Measurements from ENCODE around the gene NFAM1. TPM values are rescaled to one million over a fixed set of nuclear protein-coding genes. Genes with fewer than 3 reads are reported as not detected.

NFAM1 gene
- total and polyA plus RNA-seq, 2 of the 13 experiments (the other 11 are each of a cell fraction or from before 2014, with no cell fraction given), result 0.03 TPM; not detected in 1

- TF ChIP-seq, protein P1, sequence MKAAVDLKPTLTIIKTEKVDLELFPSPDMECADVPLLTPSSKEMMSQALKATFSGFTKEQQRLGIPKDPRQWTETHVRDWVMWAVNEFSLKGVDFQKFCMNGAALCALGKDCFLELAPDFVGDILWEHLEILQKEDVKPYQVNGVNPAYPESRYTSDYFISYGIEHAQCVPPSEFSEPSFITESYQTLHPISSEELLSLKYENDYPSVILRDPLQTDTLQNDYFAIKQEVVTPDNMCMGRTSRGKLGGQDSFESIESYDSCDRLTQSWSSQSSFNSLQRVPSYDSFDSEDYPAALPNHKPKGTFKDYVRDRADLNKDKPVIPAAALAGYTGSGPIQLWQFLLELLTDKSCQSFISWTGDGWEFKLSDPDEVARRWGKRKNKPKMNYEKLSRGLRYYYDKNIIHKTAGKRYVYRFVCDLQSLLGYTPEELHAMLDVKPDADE (CRISPR knock-in tag; IDR thresholded peaks at IDR 0.05), result no peak
- TF ChIP-seq ZNF850 (CRISPR knock-in tag; conservative IDR thresholded peaks at IDR 0.05), result no peak
- TF ChIP-seq, protein P2, sequence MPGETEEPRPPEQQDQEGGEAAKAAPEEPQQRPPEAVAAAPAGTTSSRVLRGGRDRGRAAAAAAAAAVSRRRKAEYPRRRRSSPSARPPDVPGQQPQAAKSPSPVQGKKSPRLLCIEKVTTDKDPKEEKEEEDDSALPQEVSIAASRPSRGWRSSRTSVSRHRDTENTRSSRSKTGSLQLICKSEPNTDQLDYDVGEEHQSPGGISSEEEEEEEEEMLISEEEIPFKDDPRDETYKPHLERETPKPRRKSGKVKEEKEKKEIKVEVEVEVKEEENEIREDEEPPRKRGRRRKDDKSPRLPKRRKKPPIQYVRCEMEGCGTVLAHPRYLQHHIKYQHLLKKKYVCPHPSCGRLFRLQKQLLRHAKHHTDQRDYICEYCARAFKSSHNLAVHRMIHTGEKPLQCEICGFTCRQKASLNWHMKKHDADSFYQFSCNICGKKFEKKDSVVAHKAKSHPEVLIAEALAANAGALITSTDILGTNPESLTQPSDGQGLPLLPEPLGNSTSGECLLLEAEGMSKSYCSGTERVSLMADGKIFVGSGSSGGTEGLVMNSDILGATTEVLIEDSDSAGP (CRISPR knock-in tag; IDR thresholded peaks at IDR 0.05; ENCODE audit: borderline replicate concordance), result no peak
These were observed 63.6 kb downstream of the NFAM1 start (continued) for GRCh38 chr22:42368379-42369249.

GRCh38 chr22:42367980-42368378, 64.2 kb downstream of the NFAM1 start:
- intact Hi-C loops (cut with micrococcal nuclease; ENCODE audit: unreplicated experiment) (no loop called here), in situ Hi-C loops (cut with HindIII; ENCODE audit: extremely low pct_ligation_motif_present, low pct_unique_long_range_greater_than_20kb) (no loop called here)
- no peak for FAIRE-seq
- Histone ChIP-seq H3K36me3 (replicated peaks in 1 of 2; ENCODE audit: control insufficient read depth in 1 of 2, insufficient read depth in 2 of 2, low read length in 2 of 2) (no peaks in the 10 kb centered on the region), H3K9ac (ENCODE audit: insufficient read depth, low read depth, low read length) (no peak overlapping the region), H3K9me3 (ENCODE audit: low read length) (no peaks in the 10 kb centered on the region), H3K79me2 (ENCODE audit: insufficient read depth, low read length) (no peaks in the 10 kb centered on the region), H3K4me3 (replicated peaks in 1 of 3; ENCODE audit: insufficient read depth in 1 of 3, low read depth in 2 of 3, low read length in 3 of 3) (peak overlapping the region in 1 of 3 experiments; percentile 75; a peak in 1 of 6 replicates), H3K4me1 (ENCODE audit: insufficient read depth, low read length) (peaks cover 21% of the 10 kb centered on the region), H3K27ac (ENCODE audit: extremely low read length, insufficient read depth, low read length) (no peak overlapping the region), H3K4me2 (ENCODE audit: low read depth, low read length) (peak overlapping the region; percentile 100), H2AFZ (ENCODE audit: low read length) (no peak overlapping the region), H3K27me3 (ENCODE audit: control insufficient read depth in 1 of 2, insufficient read depth in 2 of 2, low read length in 2 of 2) (peaks cover 13 to 42% of the 10 kb centered on the region in 2 experiments; a peak in 4 of 5 replicates), H4K20me1 (ENCODE audit: insufficient read depth, low read length) (no peaks in the 10 kb centered on the region)
- CTCF ChIA-PET (ENCODE audit: low intra/inter-chr PET ratio, low total read pairs), result no interaction called here
- no TSS peak for BruUV-seq (replicated peaks)
- POLR2A ChIA-PET, result no interaction called here
- no peak for DNase-seq (ENCODE audit: low spot score)
- no peak for ATAC-seq
- TF ChIP-seq KLF6 (CRISPR knock-in tag; IDR thresholded peaks at IDR 0.05) (no peak), ZNF17 (CRISPR knock-in tag; IDR thresholded peaks at IDR 0.05) (no peak), ZIK1 (CRISPR knock-in tag; IDR thresholded peaks at IDR 0.05; ENCODE audit: borderline replicate concordance, low read depth) (no peak), NR2F1 (CRISPR knock-in tag; IDR thresholded peaks at IDR 0.05) (no peak)
- 7% methylated on average over 5 of the region's 11 CpGs for WGBS (ENCODE audit: low lambda C conversion rate)
